Activated CD4-positive, alpha-beta T cell treated with anti-CD3 and anti-CD28 coated beads, Interleukin-2, amount 50 U/mL, for 4 hours (primary cell): ENCODE measurements around the gene SPCS1.
"Not testable (repeated sequence)": the region's sequence is repeated elsewhere in the genome, so short reads cannot be mapped to it uniquely, and the experiment has no call there.

Source experiments
- DNase-seq, 2 experiments: peaks; one replicate each; pipeline ENCODE4 v3.0.0-alpha.2; 2020

The SPCS1 gene

DNA sequence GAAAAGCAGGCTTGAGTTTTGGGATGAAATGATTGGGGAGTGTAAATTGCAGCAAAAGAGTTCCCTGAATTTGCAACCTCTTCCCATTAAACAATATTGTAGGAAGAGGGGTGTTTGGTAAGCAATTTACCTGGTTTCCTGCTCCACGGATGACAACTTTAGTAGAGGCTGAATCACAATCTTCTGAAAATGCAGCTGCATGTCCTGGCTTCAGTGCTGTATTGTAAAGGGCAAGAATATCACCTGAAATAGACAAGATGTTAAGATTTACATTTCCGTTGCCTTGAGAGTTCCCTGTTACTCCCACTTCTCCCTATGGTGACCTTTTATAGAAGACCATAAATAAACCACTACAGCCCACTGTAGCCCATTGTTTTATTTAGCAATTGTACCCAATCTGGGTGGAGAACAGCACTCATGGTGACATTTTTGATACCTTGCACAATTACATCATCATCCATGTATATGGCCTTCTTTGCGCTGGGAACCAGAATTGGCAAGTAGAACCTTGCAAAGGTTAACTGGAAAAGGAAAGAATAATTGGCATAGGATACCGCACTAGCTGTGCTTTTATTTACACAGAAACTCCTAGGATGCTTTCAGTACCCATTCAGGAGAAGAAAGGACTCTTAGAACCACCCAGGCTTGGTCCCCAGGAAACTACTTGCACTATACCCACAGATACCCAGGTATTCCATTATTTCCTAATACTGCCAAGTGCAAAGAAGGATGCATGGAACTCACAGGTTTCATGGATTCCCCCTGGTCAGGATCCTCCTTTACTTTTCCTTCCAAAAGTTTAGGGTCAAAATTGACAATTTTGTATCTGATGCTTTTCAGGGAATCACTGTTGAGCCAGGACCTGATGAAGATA is 9.9 kb upstream of the SPCS1 start:
- no peak for DNase-seq

DNA sequence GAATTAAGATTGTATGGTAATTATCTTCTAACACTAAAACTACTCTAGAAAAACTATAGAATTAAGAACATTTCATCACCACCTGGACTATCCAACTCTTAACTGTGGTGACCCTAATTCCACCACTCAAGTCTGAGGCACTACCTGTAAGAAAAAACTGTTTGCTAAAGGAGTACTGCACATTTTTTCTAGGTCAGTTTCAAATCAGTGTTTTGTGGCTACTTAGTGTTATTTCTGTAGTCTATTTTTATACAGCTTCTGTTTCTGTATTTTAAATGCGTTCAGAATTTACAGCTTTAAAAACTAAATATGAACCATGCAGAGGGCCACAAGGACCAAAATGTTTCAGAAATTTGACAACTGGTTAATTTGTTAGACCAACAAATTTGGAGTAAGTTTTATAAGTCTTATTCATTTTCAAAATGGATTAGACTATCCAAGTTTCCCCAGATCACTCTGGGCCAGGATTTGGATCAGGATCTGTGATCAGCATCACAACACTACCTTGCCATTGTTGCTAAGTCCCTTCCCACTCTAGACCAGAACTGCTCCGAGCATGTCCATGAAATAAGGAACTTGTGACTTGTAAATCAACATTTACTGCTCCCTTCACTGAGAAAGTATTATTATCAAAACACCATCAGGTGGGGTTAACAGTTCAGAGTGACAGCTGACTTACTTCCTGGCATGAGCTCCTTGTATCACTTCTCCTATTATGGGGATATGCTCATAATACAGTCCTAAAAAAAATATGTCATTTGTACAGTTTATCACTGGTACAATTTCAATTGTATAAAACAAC is 8.9 kb upstream of the SPCS1 start:
- DNase-seq: no peak

GRCh38 chr3:52697632-52697965 is 8.3 kb upstream of the SPCS1 start:
- no peak for DNase-seq

GRCh38 chr3:52703341-52703740 is 2.6 kb upstream of the SPCS1 start:
- no peak for DNase-seq

DNA sequence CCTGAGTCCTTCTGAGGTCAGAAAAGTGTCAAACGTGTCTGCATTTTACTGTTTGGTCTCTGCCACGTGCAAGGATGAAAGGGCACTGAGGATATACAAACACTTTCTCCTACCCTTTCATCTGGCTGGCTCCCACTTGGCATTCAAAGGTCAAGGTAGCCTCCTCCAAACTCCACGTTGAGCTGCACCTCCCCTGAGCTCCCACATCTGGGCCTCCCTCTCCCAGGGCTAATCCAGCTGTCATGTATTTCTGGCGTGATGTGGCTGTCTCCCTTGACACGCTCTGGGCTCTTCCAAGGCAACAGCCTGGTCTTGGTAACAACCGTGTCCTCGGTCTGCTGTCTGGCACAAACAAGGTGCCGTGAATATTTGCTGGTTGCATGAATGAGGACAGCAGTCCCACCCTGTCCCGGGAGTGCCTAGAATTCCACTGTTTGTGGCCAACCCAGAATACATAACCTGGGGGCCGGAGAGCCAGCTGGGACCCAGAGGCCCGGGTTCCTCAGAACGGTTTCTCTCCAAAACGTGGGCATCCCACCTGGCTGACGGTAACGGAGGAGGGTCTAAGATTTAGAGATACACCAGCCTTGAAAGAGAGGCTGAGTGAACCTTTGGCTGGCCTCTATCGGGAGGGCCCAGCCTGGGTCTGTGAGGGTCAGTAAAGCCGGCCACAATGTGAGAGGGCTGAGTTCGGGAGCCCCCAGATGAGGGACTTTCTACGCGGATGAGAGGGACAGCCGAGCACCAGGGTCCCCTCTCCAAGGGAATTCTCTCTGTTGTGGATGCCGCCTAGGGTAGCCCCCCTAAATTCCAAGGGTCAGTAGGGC is 1.1 kb upstream of the SPCS1 start:
- DNase-seq: no peak

GRCh38 chr3:52705438-52705687 is 543 bp upstream of the SPCS1 start:
- DNase-seq: no peak

- no peak for DNase-seq
These were observed 1.7 kb downstream of the SPCS1 start for GRCh38 chr3:52707585-52707984.

- no peak for DNase-seq
These were observed 4.6 kb downstream of the SPCS1 start for GRCh38 chr3:52710512-52710911.

- DNase-seq: no peak
These were observed 6.6 kb downstream of the SPCS1 start for GRCh38 chr3:52712291-52713212.

DNA sequence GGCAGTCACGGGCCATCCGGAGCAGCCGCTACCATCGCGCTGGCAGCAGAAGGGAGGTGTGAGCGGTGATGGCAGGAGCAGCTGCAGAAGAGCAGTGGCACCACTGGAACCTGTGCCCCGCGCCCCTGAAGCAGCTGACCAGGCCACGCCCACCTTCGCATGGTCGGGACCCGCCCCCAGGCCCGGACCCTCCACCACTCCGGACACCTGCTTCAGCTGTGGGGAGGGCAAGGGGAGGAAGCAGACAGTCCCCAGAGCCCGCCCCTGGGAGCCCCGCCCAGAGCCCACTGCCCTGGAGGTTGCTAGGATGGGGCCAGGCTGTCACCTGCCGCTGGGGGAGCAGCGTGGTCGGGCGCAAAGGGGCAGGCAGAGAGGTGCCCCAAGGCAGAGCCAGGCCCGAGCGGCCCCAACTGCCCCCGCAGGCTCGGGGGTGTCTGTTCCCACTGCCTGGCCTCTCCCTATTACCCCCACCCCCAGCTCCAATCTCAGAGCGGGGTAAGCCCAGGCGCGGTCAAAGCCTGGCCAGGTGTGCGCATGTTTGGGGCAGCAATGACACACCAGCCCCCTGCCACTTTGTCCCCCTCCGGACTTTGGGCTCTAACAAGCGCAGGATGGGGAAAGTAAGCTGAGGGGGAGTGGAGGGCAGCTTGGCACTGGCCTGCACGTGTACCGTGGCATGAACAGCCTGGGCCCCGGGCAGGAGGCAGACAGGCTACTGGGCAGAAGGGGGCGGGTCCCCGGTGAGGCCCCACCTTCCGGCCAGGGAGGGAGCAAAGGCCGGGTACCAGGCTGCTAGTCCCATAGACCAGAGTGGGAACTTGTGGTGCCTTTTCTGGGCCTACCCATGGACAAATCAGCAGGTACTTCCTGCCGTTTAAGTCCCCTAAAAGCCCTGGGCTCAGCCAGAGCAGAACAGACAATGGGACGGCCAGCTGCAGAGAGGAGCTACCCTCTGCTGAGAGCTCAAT is 8.7 kb downstream of the SPCS1 start:
- no peak for DNase-seq

- no peak for DNase-seq
These were observed 9.9 kb downstream of the SPCS1 start for GRCh38 chr3:52715714-52716305.

- DNase-seq: no peak
These were observed 13.7 kb downstream of the SPCS1 start for GRCh38 chr3:52719618-52720017.

- DNase-seq: no peak
These were observed 15.3 kb downstream of the SPCS1 start for GRCh38 chr3:52721002-52721729.

DNA sequence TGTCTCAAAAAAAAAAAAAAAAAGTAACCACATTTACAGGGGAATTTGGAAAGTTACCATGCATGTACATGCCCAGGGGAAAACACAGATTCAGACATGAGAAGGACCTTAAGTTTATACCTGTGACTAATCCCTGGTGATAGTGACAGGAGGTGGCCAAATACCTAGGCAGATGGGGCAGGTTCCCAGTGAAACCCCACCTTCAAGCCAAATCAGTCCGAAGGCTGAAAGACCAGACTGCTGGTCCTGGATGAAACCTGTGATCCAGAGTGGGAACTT is 15.8 kb downstream of the SPCS1 start:
- no peak for DNase-seq

GRCh38 chr3:52722491-52722890 is 16.6 kb downstream of the SPCS1 start:
- no peak for DNase-seq

GRCh38 chr3:52723935-52724334 is 18.0 kb downstream of the SPCS1 start:
- DNase-seq: no peak

DNA sequence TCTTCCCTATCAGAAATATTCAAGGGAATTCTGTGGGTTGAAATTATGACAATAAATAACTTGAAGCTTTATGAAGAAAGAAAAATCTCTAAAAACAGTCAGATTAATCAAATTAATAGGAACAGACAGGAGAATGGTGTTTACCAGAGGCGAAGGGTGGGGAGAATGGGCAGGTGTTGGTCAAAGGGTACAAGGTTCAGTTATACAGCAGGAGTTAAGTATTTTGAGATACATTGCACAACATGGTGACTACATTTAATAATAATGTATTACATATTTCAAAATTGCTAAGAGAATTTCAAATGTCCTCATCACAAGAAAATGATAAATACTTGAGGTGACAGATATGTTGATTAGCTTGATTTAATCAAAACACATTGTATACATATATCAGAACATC is 18.6 kb downstream of the SPCS1 start:
- DNase-seq: no peak

DNA sequence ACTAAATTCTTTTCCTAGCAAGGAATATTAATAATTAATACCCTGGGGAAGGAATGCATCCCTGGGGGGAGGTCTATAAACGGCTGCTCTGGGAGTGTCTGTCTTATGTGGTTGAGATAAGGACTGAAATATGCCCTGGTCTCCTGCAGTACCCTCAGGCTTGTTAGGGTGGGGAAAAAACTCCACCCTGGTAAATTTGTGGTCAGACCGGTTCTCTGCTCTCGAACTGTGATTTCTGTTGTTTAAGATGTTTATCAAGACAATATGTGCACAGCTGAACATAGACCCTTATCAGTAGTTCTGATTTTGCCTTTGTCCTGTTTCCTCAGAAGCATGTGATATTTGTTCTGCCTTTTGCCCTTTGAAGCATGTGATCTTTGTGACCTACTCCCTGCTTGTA is 22.8 kb downstream of the SPCS1 start:
- DNase-seq: not testable (repeated sequence)

GRCh38 chr3:52730681-52731080 is 24.8 kb downstream of the SPCS1 start:
- no peak for DNase-seq

GRCh38 chr3:52731590-52731989 is 25.7 kb downstream of the SPCS1 start:
- DNase-seq: no peak
